Measurements from ENCODE around the gene IQSEC3.
"Not testable (repeated sequence)": the region's sequence is repeated elsewhere in the genome, so short reads cannot be mapped to it uniquely, and the experiment has no call there.

The IQSEC3 gene

DNA sequence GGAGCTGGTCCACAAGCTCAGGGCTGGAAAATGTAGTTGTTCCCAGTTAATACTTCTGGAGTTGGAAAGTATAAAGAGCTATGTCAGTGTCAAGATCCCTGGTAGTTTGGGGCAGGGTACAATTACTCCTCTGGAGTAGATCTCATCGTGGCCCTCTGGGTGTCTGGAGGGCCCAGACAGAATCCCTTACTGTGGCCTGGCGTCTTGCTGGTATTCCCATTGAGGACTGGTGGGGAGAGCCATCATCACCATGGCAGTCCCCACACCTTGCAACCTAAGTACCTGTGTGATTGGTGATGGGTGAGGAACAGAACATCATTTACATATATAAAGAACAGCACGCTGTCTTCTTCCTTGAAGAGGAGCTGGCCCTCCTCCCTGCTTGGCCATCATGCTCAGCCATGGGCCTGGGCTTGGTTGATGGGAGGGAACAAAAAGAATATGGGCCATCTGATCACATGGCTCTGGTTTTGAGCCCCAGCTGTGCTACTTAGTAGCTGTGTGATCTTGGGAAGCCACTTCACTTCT lies 18.8 kb upstream of the IQSEC3 start:
- not testable (repeated sequence) for H4K8ac ChIP-seq (ENCODE audit: low read depth, low read length); H3K79me1 ChIP-seq (ENCODE audit: low read length); H3K79me2 ChIP-seq (ENCODE audit: control insufficient read depth, insufficient read depth, low read length); H4K5ac ChIP-seq (ENCODE audit: low read length); H3K23ac ChIP-seq (ENCODE audit: low read length); H2BK120ac ChIP-seq (ENCODE audit: low read depth, low read length); H3K27me3 ChIP-seq (ENCODE audit: insufficient read depth, low read length, poor library complexity); H3K27ac ChIP-seq (ENCODE audit: low read depth, low read length); H3K18ac ChIP-seq (ENCODE audit: low read length); H2BK15ac ChIP-seq (replicated peaks; ENCODE audit: low read depth); DNase-seq; H3K56ac ChIP-seq (ENCODE audit: low read length); H3K4me3 ChIP-seq (ENCODE audit: low read length); H2AK5ac ChIP-seq (ENCODE audit: low read length); H3K36me3 ChIP-seq (ENCODE audit: control insufficient read depth, insufficient read depth, low read length); H3K4ac ChIP-seq (ENCODE audit: low read depth, low read length); H3K4me2 ChIP-seq (ENCODE audit: low read length); H3K9ac ChIP-seq (ENCODE audit: low read length); H2BK5ac ChIP-seq (ENCODE audit: low read length); H3K4me1 ChIP-seq (ENCODE audit: control insufficient read depth, low read depth, low read length)
- no CpG with 5 or more reads among the region's 3 CpGs for WGBS (ENCODE audit: extremely low coverage, insufficient coverage, low lambda C conversion rate)

DNA sequence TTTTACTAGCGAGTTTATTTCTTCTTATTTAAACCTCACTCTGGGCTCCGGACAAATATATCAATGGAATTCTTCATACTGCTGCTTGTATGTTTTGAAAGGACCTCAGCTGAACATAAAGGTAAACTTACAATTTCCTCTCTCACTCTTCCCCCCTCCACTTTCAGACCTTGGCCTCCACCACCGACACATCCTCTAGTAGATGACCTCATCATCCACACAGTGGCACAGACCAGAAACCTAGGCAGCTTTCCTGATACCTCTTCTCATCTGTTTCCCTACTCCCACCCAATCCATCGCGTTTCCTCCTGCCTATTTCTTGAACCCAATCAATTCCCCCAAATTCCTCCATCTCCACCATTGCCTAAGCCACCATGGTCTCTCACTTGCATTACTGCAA lies 17.4 kb upstream of the IQSEC3 start:
- not testable (repeated sequence) for H2AK5ac ChIP-seq (ENCODE audit: low read length); H3K4me2 ChIP-seq (ENCODE audit: low read length); H2BK15ac ChIP-seq (replicated peaks; ENCODE audit: low read depth); H3K27me3 ChIP-seq (ENCODE audit: insufficient read depth, low read length, poor library complexity); H3K27ac ChIP-seq (ENCODE audit: low read depth, low read length); H3K56ac ChIP-seq (ENCODE audit: low read length); H4K5ac ChIP-seq (ENCODE audit: low read length); H3K9ac ChIP-seq (ENCODE audit: low read length); H3K79me1 ChIP-seq (ENCODE audit: low read length); H2BK120ac ChIP-seq (ENCODE audit: low read depth, low read length); H3K4ac ChIP-seq (ENCODE audit: low read depth, low read length); H3K4me1 ChIP-seq (ENCODE audit: control insufficient read depth, low read depth, low read length); H3K4me3 ChIP-seq (ENCODE audit: low read length); H2BK5ac ChIP-seq (ENCODE audit: low read length); DNase-seq; H3K79me2 ChIP-seq (ENCODE audit: control insufficient read depth, insufficient read depth, low read length); H3K23ac ChIP-seq (ENCODE audit: low read length); H4K8ac ChIP-seq (ENCODE audit: low read depth, low read length); H3K18ac ChIP-seq (ENCODE audit: low read length); H3K36me3 ChIP-seq (ENCODE audit: control insufficient read depth, insufficient read depth, low read length)
- WGBS (ENCODE audit: extremely low coverage, insufficient coverage, low lambda C conversion rate): no CpG with 5 or more reads among the region's 5 CpGs

DNA sequence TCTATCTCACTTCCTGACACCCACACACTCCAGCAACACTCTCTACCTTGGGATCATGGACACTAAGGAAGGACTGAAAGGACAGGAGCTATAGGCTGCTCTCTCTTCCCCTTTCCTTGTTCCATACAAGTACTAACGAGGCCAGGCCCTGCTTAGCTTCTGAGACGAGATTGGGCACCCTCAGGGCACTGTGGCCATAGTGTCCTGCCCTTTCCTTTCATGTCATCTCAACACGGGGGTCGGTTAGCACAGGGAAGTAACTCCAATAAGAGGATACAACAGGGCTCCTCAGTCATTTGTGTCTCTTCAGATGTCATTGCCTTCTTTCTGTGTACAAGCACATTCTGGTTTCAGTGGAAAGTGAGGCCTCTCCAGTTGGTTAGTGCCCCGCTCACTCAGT lies 15.5 kb upstream of the IQSEC3 start:
- not testable (repeated sequence) for H2BK5ac ChIP-seq (ENCODE audit: low read length); H3K79me1 ChIP-seq (ENCODE audit: low read length); H3K27ac ChIP-seq (ENCODE audit: low read depth, low read length); H4K5ac ChIP-seq (ENCODE audit: low read length); H3K36me3 ChIP-seq (ENCODE audit: control insufficient read depth, insufficient read depth, low read length); H4K8ac ChIP-seq (ENCODE audit: low read depth, low read length); H3K18ac ChIP-seq (ENCODE audit: low read length); H3K23ac ChIP-seq (ENCODE audit: low read length); H2BK15ac ChIP-seq (replicated peaks; ENCODE audit: low read depth); H3K4me1 ChIP-seq (ENCODE audit: control insufficient read depth, low read depth, low read length); DNase-seq; H3K4me3 ChIP-seq (ENCODE audit: low read length); H3K56ac ChIP-seq (ENCODE audit: low read length); H3K9ac ChIP-seq (ENCODE audit: low read length); H3K27me3 ChIP-seq (ENCODE audit: insufficient read depth, low read length, poor library complexity); H3K79me2 ChIP-seq (ENCODE audit: control insufficient read depth, insufficient read depth, low read length); H2BK120ac ChIP-seq (ENCODE audit: low read depth, low read length); H2AK5ac ChIP-seq (ENCODE audit: low read length); H3K4me2 ChIP-seq (ENCODE audit: low read length); H3K4ac ChIP-seq (ENCODE audit: low read depth, low read length)
- no CpG with 5 or more reads among the region's 5 CpGs for WGBS (ENCODE audit: extremely low coverage, insufficient coverage, low lambda C conversion rate)

DNA sequence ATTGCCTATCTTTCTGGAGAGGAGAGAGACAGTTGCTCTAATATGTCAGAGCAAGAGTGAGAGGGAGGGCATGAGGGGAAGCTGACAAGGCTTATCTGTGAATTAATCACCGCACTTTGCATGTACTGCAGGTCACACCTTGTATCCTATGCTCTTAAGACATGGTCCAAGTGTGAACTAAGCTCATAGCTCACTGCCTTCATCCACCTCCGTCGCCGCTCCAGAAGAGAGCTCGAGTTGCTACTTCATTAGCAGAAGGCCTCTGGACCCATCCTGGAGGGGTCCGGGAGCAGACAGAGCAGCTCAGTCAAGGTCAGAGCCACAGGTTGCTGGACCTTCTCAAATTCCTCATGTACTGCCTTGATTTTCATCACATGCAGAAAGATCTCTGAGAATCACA lies 14.6 kb upstream of the IQSEC3 start:
- H3K23ac ChIP-seq (ENCODE audit: low read length); H3K56ac ChIP-seq (ENCODE audit: low read length); H3K4ac ChIP-seq (ENCODE audit: low read depth, low read length); H3K4me2 ChIP-seq (ENCODE audit: low read length); H3K79me1 ChIP-seq (ENCODE audit: low read length); H3K4me1 ChIP-seq (ENCODE audit: control insufficient read depth, low read depth, low read length); H2BK120ac ChIP-seq (ENCODE audit: low read depth, low read length); H3K27me3 ChIP-seq (ENCODE audit: insufficient read depth, low read length, poor library complexity); H4K8ac ChIP-seq (ENCODE audit: low read depth, low read length); H2AK5ac ChIP-seq (ENCODE audit: low read length); H3K36me3 ChIP-seq (ENCODE audit: control insufficient read depth, insufficient read depth, low read length); H3K79me2 ChIP-seq (ENCODE audit: control insufficient read depth, insufficient read depth, low read length); H3K18ac ChIP-seq (ENCODE audit: low read length); H4K5ac ChIP-seq (ENCODE audit: low read length); H2BK15ac ChIP-seq (replicated peaks; ENCODE audit: low read depth); H3K4me3 ChIP-seq (ENCODE audit: low read length); H3K27ac ChIP-seq (ENCODE audit: low read depth, low read length); H2BK5ac ChIP-seq (ENCODE audit: low read length); H3K9ac ChIP-seq (ENCODE audit: low read length): not testable (repeated sequence)
- DNase-seq: peak; percentile 36
- WGBS (ENCODE audit: extremely low coverage, insufficient coverage, low lambda C conversion rate): no CpG with 5 or more reads among the region's 6 CpGs

DNA sequence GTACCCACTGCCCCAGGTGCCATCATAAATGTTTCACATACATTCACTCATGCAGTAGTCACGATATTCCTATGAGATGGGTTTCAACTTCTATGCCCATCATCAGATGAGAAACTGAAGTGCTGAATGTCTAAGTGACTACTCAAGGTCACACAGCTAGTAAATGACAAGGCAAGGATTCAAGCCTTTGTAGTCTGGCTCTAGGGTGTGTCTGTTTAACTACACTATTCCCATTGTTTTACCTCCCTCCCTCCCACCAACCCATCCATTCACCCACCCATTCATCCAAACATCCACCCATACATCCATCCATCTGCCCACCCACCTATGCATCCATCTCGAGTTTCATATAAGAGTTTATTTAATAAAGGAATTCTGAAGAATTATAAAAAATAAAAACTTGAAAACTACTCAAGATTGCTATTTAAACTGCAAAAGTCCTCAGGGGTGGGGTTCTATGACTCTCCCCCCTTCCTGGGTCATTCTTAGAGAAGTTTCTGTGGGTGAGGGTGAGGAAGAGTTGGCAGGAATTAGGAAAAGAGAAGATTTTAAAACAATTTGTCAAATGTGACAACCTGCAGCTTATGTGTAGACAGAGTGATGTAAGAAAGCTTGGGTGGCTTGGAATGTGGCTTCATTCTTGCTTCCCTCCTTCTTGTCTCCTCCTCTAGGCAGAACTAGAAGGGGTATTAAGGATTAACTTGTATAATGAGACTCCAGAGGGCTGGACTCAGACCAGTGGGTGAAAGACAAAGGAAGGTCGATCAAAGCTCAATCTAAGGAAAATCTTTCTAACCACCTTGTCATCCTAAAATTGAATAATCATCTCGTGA lies 13.4 kb upstream of the IQSEC3 start:
- H3K27me3 ChIP-seq (ENCODE audit: insufficient read depth, low read length, poor library complexity); H3K36me3 ChIP-seq (ENCODE audit: control insufficient read depth, insufficient read depth, low read length); H3K27ac ChIP-seq (ENCODE audit: low read depth, low read length); H3K4me3 ChIP-seq (ENCODE audit: low read length); H2BK15ac ChIP-seq (replicated peaks; ENCODE audit: low read depth); H3K23ac ChIP-seq (ENCODE audit: low read length); H3K56ac ChIP-seq (ENCODE audit: low read length); H4K8ac ChIP-seq (ENCODE audit: low read depth, low read length); H2BK5ac ChIP-seq (ENCODE audit: low read length); H3K18ac ChIP-seq (ENCODE audit: low read length); H3K4ac ChIP-seq (ENCODE audit: low read depth, low read length); H3K4me2 ChIP-seq (ENCODE audit: low read length); H3K4me1 ChIP-seq (ENCODE audit: control insufficient read depth, low read depth, low read length); H2AK5ac ChIP-seq (ENCODE audit: low read length); H3K9ac ChIP-seq (ENCODE audit: low read length); DNase-seq; H3K79me2 ChIP-seq (ENCODE audit: control insufficient read depth, insufficient read depth, low read length); H2BK120ac ChIP-seq (ENCODE audit: low read depth, low read length); H4K5ac ChIP-seq (ENCODE audit: low read length); H3K79me1 ChIP-seq (ENCODE audit: low read length): not testable (repeated sequence)
- no CpG with 5 or more reads among the region's 4 CpGs for WGBS (ENCODE audit: extremely low coverage, insufficient coverage, low lambda C conversion rate)
